Activated CD4-positive, alpha-beta T cell treated with anti-CD3 and anti-CD28 coated beads for 4 hours (primary cell): ENCODE measurements around the gene JPT1.
A peak's percentile ranks its signal among the peaks of the same experiment; 100 is the strongest.

Experiments
- DNase-seq, 2 donors: peaks; one replicate each; pipeline ENCODE4 v3.0.0-alpha.2; 2020

The JPT1 gene

DNA sequence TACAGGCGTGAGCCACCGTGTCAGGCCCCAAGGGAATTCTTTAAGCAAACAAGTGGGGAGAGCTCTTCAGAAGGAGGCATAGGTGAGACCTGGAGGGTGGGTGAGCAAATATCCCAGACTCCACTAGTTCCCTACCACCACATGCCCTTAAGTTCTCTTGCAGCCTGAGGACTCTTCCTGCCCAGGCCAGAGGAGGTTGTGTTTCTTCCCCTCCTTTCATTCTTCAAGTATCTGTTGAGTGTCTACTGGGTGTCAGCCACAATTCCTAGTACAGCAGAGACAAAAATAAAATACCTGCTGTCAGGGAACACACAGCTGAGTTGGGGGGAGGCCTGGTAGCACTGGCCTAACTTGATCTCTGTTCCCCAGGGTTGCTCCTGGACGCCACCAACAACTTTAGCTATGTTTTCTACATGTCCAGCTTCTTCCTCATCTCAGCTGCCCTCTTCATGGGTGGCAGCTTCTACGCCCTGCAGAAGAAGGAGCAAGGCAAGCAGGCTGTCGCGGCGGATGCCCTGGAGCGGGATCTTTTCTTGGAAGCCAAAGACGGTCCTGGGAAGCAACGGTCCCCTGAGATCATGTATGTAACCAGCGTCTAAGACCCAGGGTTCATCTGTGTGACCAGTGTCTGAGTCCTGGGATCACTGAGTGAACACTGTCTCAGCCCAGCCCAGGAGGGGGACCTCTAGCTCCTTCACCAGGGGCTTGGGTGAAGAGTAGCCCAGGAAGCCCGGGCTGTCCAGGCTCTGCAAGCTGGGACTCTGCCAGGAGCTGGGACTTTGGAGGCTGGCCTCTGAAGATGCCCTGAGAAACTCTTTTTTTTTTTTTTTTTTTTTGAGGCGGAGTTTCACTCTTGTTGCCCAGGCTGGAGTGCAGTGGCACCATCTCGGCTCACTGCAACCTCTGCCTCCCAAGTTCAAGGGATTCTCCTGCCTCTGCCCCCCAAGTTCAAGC is 50.4 kb downstream of the JPT1 start:
- no peak for DNase-seq

DNA sequence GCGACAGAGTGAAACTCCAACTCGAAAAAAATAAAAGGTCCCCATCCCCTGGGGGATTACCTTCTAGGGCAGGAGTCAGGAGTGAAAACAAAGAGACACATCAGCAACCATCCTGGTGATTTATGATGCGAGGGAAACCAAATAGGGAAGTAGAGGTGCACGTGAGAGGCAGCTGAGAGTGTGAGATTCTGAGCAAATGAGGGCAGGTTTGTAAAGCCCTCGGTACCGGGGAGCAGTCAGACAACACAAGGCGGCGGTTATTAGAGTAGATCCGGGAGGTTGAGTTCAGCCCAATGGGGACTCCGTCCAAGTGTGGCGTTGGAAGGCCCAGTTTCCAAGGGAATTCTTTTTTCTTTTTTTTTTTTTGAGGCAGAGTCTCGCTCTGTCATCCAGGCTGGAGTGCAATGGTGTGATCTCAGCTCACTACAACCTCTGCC is 51.9 kb downstream of the JPT1 start:
- DNase-seq: no peak

DNA sequence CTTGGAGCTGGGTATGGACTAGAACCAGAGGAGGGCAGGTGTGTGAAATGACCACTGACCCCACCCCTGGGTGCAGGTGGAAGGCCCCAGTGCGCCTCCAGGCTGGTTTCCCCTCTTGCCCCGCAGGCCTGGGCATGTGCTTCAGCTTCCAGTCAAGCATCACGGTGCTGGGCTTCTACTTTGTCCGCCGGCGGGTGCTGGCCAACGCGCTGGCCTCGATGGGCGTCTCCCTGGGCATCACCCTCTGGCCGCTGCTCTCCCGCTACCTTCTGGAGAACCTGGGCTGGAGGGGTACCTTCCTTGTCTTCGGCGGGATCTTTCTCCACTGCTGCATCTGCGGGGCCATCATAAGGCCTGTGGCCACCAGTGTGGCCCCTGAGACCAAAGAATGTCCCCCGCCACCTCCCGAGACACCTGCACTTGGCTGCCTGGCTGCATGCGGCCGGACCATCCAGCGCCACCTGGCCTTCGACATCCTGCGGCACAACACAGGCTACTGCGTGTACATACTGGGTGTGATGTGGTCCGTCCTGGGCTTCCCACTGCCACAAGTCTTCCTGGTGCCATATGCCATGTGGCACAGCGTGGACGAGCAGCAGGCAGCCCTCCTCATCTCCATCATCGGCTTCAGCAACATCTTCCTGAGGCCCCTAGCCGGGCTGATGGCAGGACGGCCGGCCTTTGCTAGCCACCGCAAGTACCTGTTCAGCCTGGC is 54.3 kb downstream of the JPT1 start:
- no peak for DNase-seq

DNA sequence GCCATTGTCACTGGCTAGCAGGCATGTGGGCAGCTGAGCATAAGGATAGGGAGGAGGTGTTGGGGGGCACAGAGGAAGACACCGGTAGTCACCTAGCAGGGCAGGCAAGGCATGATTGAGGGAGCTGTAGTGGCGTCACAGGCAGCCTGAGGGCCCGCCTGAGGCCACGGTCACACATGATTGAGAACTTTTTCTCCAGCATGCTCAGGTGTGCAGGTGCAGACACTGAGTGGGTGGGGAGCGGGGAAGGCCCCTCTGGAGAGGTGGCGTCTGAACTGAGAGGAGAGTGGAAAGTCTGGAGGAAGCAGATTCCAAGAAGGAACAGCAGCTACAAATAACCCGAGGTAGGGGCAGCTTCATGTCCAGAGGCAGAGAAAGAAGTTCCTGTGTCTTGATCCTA is 55.5 kb downstream of the JPT1 start:
- DNase-seq: no peak

DNA sequence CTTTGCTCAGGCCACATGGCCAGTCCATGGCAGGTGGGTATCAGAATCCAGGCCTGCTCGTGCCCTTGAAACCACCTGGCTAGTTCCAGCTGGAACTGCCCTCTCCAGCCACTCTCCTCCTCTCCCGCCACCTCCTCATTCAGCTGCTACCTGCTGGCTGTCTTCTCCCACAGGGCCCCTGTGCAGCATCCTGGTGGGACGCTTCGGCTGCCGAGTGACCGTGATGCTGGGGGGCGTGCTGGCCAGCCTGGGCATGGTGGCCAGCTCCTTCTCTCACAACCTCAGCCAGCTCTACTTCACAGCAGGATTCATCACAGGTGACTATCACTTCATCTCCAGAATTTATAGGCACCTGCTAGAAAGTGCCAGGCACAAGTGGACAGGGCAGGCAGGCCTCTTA is 56.4 kb downstream of the JPT1 start:
- DNase-seq: no peak

DNA sequence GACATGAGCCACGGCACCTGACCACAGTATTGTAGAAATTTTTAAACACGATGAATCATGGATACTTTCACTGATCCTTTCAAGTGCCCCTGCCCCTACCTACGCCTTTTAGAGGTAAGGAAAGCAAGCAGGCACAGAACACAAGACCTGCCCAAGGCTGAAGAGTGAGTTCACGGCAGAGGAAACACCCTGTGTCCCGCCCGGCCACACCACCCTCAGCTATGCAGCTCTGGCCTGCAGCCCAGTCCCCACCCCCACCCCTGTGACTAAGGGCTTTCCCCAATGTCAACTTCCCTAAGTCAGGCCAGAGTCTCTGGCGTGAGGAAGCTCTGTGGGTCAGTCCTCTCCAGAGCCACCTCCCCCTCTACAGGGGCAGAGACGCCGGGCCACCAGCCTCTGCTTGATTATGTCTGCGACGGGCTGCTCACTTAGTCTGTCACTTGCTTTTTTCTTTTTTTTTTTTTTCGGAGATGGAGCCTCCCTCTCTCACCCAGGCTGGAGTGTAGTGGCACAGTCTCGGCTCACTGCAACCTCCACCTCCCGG is 58.2 kb downstream of the JPT1 start:
- DNase-seq: no peak

DNA sequence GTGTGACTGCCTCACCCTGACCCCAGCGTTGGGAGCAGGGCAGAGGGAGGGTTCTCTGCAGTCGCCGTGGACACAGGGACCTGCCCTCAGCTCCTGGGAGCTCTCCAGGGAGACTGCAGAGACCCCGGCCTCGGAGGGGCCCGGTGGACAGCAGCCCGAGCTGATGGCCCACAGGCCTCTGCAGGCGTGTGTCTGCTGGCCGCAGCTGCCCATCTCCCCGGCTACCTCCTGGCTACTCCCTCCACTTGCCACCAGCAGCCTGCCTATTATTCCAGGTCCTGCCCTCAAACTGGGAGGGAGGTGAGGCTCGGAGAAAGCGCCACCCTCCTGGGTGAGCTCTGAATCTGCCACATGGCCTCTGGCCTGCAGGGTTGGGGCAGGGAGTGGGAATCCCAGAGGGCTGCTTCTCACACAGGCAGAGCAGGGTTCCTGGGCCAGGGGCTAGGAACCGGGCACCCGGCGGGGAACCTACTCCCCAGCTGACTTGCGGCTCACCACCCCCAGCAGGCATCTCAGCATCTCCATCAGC is 59.4 kb downstream of the JPT1 start:
- no peak for DNase-seq

DNA sequence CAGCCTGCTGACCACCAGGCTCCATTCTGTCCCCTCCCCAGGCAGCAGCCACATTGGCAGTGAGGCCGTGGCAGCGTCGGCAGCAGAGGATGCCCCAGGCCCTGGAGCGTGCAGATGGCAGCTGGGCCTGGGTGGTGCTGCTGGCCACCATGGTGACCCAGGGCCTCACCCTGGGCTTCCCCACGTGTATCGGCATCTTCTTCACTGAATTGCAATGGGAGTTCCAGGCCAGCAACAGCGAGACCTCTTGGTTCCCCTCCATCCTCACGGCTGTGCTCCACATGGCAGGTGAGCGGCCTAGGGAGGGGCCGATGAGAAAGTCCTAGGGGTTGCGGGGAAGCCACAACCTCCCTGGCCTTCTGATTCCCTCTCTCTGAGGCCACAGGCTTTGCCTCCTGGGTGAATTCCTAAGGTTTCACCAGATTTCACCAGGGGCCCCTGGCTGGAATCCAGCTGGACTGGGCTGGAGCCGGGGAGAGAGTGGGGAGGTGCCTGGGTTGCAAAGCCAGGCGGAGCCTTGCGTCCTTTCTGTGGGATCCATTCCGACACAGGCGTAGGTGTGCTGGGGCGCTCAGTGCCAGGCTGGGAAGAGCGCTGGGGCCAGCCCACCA is 60.7 kb downstream of the JPT1 start:
- DNase-seq: no peak

DNA sequence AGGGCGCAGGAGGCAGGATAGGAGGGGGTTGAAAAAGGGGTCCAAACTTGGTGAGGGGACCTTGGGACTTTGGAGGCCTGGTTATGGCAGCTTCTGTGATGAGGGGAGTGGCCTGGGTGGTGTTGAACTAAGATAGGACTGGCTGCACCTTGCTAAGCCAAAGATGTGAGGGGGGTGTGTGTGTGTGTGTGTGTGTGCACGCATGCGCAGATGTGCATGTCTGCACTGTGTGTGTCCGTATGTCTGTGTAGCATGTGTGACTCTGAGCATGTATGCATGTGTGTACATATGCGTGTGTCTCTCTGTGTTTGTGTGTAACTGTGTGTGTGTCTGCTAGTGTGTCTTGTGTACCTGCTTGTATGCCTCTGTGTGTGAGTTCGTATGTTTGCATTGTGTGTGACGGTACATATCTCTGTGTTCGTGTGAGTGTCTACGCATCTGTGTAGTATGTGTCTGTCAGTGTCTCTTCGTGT is 62.4 kb downstream of the JPT1 start:
- no peak for DNase-seq

DNA sequence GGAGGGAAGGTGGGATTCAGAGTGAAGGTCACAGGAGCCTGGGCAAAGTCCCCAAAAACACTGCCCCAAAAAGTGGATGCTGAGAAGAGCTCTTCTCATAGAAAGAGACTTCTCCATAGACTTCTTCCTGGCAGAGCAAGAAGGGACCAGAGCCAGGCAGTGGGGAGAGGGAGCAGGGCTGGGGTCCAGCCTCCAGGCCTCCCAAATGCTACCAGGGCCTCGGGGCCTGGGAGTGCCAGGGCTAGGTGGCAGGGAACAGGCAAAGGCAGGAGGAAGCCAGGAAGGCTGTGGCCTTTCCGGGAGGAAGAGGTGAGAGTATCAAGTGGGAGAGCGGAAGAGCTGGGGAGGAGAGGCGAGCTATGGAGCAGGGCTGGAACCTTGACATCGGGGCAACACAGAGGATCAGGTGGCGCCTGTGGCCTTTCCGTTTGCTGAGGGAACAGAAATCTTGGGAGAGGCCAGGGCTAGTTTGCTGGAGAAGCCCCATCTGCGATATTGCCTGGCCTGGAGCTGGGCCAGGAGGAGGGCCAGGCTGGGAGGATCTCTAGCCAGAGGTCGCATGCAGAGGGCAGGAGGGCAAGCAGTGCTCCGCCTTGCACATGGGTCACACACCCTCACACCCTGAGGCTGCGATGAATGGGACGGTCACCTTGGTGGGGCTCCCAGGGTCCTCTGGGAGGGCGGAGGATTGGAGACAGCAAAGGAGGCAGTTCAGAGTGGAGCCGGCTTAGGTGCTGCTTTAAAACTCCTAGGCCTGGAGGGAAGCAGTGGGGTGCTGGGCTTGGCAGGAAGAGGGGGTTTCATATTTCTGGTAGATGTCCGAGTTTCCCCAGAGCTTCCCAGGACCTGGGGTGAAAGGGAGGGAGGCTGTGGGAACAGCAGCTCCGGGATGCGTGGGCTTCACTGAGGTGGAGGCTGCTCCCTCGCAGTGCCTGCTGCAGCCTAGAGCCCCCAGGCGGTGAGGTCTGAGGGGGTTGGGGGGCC is 63.1 kb downstream of the JPT1 start:
- no peak for DNase-seq

DNA sequence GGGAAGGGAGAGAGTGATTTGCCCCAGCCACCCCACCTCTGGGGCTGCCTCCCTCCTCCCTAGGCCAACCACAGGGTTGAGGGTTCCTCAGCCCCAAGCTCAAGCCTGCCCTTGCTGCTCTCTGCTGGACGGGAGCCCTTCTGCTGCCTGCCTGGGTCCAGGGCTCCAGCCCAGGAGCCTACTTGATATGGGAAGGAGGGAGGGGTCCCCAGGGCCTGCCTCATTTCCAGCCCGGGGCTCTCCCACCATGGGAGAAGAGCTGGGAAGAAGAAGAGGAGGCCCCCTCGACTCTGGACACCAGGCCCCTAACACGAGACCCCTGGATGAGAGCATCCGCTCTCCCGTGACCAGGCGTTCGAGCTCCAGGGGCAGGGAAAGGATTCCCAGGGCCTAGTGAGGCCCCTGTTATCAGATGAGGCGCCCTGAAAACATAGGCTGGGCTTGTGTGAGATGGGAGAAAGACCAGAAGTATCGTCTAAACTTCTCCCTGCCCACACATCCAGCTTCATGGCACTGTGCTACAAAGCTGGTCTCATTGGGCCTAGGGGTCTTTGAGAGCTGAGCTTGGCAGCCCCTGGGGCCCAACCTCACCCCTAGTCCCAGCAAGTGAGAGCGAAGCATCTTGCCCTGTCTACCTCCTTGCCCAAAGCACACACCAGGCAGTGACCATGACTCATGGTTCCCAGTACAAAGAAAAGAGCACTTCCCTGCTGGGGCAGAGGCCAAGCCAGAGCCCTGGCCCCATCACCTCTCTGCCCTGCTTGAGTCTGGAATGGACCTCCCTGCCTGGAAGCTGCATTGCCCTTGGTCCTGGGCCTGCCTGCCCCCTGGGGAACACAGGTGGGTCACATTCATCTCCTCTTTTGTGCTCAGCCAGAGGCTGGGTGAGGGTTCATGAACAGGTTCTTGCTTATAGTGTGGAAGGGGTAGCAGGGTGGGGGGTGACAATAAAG is 65.6 kb downstream of the JPT1 start:
- no peak for DNase-seq

DNA sequence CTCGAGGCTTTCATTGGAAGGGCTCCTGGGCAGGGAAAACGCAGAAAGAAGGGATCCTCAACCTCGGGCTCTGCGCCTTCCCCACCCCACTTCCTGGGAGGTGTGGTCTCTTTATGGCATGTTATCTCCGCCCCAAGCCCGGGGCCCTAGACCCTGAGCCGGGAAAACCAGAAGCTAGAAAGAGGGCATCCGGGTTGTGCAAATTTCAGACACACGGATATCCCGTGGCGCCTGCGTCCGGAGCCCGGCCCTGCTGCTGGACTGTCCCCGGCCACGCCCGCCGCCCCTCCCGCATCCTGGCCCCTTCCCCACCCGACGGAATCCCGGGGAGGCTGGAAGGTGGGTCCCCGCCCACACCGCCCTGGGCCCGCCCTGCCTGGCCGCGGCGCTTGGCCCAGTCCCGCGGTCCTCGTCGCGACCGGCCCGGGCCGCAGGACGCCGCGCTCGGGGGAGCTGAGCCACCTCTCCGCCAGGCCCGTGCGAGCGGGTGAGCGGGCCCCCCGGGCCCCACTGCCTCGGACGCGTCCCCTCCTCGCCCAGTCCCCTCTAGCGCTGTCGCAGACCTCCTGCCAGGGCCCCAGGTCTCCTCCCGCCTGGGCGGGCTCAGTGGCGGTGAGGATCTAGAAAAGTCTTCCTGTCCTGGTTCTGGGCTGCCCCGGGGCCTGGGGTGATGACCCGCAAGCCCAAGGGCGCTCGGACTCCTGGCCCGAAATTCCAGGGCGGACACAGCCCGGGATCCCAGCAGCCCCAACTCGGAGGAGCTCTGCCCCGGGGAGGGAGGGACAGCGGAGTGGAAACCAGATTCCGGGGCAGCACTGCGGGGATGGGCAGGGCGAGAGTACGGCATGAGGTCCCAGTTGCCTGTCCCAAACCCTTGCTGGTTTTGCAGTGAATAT is 66.5 kb downstream of the JPT1 start, which contains the start of gene SLC16A5:
TSS of gene SLC16A5 (plus strand) at position 397 of the 896 bp plus-strand sequence. CDS start 5,683 bp downstream, outside the sequence.
- DNase-seq: peak in 1 of 2 donors; percentile 27

DNA sequence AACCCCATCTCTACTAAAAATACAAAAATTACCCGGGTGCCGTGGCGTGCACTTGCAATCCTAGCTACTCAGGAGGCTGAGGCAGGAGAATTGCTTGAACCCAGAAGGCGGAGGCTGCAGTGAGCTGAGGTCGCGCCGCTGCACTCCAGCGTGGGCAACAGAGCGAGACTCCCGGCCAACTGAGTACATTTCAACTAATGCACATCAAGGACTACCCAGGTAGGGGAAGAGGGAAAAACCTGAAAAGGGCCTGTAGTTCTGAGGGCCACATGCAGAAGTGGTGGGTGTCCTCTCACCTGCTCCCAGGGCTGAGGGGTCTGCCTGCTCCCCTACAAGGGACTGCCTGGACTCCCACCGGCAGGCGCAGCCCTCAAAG is 67.1 kb downstream of the JPT1 start:
- DNase-seq: no peak

DNA sequence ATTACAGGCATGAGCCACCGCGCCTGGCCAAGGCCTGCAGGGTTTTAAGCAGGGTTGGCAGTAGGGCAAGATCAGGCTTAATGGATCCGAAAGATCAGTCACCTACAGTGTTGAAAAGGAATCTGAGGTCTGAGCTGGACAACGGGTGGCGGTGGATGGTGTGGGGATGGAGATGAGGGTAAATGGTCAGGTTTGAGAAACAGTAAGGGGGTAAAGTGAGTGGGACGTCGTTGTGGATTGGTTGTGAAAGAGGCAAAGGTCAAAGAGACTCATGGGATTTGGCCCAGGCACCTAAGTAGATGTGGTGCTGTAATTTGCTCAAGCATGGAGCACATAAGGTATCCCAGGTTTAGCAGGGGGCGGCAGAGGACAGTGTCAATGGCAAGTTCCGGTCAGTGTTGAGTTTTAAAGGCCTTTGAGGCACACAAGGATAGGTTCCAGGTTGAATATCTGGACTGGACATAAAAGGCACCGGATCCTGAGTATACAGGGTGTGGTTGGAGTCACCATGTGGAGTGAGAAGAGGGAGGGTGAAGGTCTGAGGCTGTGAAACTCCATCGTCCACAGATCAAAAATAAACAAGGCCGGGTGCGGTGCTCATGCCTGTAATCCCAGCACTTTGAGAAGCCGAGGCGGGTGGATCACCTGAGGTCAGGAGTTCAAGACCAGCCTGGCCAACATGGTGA is 67.7 kb downstream of the JPT1 start:
- no peak for DNase-seq
